H1 (cell line): ENCODE data around the gene HPX. TPM values are rescaled to one million over a fixed set of nuclear protein-coding genes. Genes with fewer than 3 reads are reported as not detected.

Experiments
- CBX5 ChIP-seq: fragments of 300-800, 300-1000 bp; sonication (generic); IDR thresholded peaks from 2 replicates; pipeline ENCODE4 v1.7.1; 2016; ENCODE audit warnings: antibody characterized with exemption, low read length, low read depth
- EGR1 ChIP-seq: IDR thresholded peaks from 2 replicates; pipeline ENCODE4 v1.6.1; 2011; ENCODE audit warnings: low read depth, low read length, borderline replicate concordance
- JUN ChIP-seq: IDR thresholded peaks from 2 replicates; pipeline ENCODE4 v1.6.1; 2011; ENCODE audit warnings: low read depth, mild to moderate bottlenecking, improper control_type of control experiment, low read length
- SIRT6 ChIP-seq: IDR thresholded peaks from one replicate; pipeline ENCODE4 v1.7.1; 2012; ENCODE audit warnings: low read length, inconsistent platforms
- YY1 ChIP-seq: IDR thresholded peaks from 2 replicates; pipeline ENCODE4 v1.6.1; 2011; ENCODE audit warnings: low read depth, mild to moderate bottlenecking, low read length
- polyA plus RNA-seq, 7 experiments: library from polyadenylated mRNA; depleted of rRNA in 3 of 7; stranded (reverse) in 5 of 7; unstranded in 2 of 7; fragments of >200 nt in 5 of 7; fragments of 200-250 nt in 2 of 7; gene quantifications; 1 replicate in 5 of 7; 2 replicates in 1 of 7; 4 replicates in 1 of 7; pipeline versions ENCODE4 v1.2.1 to v1.2.3, GENCODE V29; 2011 to 2013; ENCODE audit warnings: missing spikeins in 2 of 7, mixed read lengths in 2 of 7
- total RNA-seq: library from RNA; stranded (reverse); fragmentation: NEBNext Ultra II Directional; extraction: Animal tissue kit (Norgen Biotek cat#: 25700); gene quantifications from 2 replicates; pipeline ENCODE4 v1.2.1, GENCODE V29; 2021

The HPX gene
- total and polyA plus RNA-seq, 2 of the 8 experiments (the other 6 are each of a cell fraction or from before 2014, with no cell fraction given) = 0.80 to 0.97 TPM

- no peak for TF ChIP-seq JUN
- no peak for TF ChIP-seq SIRT6
- TF ChIP-seq EGR1 = no peak
- TF ChIP-seq YY1 = no peak
- no peak for TF ChIP-seq CBX5
Measured at GRCh38 chr11:6443269-6444003, 2.6 kb upstream of the HPX start (continued).
